H9 (cell line): ENCODE data around the gene CDC42EP4. TPM values are rescaled to one million over a fixed set of nuclear protein-coding genes. Genes with fewer than 3 reads are reported as not detected.

Source experiments
- DNase-seq: peaks from one replicate; pipeline ENCODE4 v3.0.0-alpha.2; 2017
- H2AFZ ChIP-seq: one replicate; pipeline ENCODE4 v1.6.1; 2013; ENCODE audit warnings: mild to moderate bottlenecking, low read length, control low read depth, moderate library complexity
- H2AK5ac ChIP-seq: 2 replicates; pipeline ENCODE4 v1.6.1; 2013; ENCODE audit warnings: low read length, control low read depth, mixed read lengths; ENCODE audit not compliant: insufficient read length
- H2BK120ac ChIP-seq: one replicate; pipeline ENCODE4 v1.6.1; 2013; ENCODE audit warnings: low read depth, mild to moderate bottlenecking, low read length, control low read depth, inconsistent platforms; ENCODE audit not compliant: poor library complexity, severe bottlenecking
- H2BK12ac ChIP-seq: 2 replicates; pipeline ENCODE4 v1.6.1; 2013; ENCODE audit warnings: low read length, control low read depth, mixed read lengths, low read depth; ENCODE audit not compliant: insufficient read length
- H2BK15ac ChIP-seq: 2 replicates; pipeline ENCODE4 v1.6.1; 2013; ENCODE audit warnings: low read depth, low read length, control low read depth
- H2BK20ac ChIP-seq: one replicate; pipeline ENCODE4 v1.6.1; 2013; ENCODE audit warnings: low read depth, mild to moderate bottlenecking, low read length, control low read depth, inconsistent platforms; ENCODE audit not compliant: poor library complexity, severe bottlenecking
- H2BK5ac ChIP-seq: 2 replicates; pipeline ENCODE4 v1.6.1; 2013; ENCODE audit warnings: low read length, control low read depth, mixed read lengths; ENCODE audit not compliant: insufficient read length
- H3K14ac ChIP-seq: 2 replicates; pipeline ENCODE4 v1.6.1; 2013; ENCODE audit warnings: low read length, control low read depth; ENCODE audit not compliant: insufficient read depth
- H3K18ac ChIP-seq: 2 replicates; pipeline ENCODE4 v1.6.1; 2013; ENCODE audit warnings: low read depth, mild to moderate bottlenecking, mixed read lengths, low read length, control low read depth; ENCODE audit not compliant: insufficient read length
- H3K23ac ChIP-seq: 2 replicates; pipeline ENCODE4 v1.6.1; 2013; ENCODE audit warnings: low read length, control low read depth, mixed read lengths, low read depth; ENCODE audit not compliant: insufficient read length
- H3K23me2 ChIP-seq: 2 replicates; pipeline ENCODE4 v1.6.1; 2013; ENCODE audit warnings: low read depth, mild to moderate bottlenecking, mixed read lengths, low read length, control low read depth; ENCODE audit not compliant: insufficient read length, poor library complexity, severe bottlenecking
- H3K27ac ChIP-seq: 2 replicates; pipeline ENCODE4 v1.5.1; 2013; ENCODE audit warnings: low read length, control low read depth, mixed read lengths, low read depth; ENCODE audit not compliant: insufficient read length
- H3K27me3 ChIP-seq: 2 replicates; pipeline ENCODE4 v1.6.1; 2013; ENCODE audit warnings: low read length, control low read depth, inconsistent platforms; ENCODE audit not compliant: insufficient read depth
- H3K4ac ChIP-seq: 2 replicates; pipeline ENCODE4 v1.6.1; 2013; ENCODE audit warnings: low read depth, mild to moderate bottlenecking, control low read depth, inconsistent platforms, low read length, moderate library complexity
- H3K4me1 ChIP-seq: 2 replicates; pipeline ENCODE4 v1.6.1; 2013; ENCODE audit warnings: low read length, control low read depth, inconsistent platforms; ENCODE audit not compliant: insufficient read depth
- H3K4me2 ChIP-seq: 2 replicates; pipeline ENCODE4 v1.6.1; 2013; ENCODE audit warnings: low read length, control low read depth, mixed read lengths; ENCODE audit not compliant: insufficient read length, insufficient read depth
- H3K56ac ChIP-seq: 2 replicates; pipeline ENCODE4 v1.6.1; 2013; ENCODE audit warnings: low read depth, mild to moderate bottlenecking, mixed read lengths, low read length, control low read depth; ENCODE audit not compliant: insufficient read length
- H3K79me1 ChIP-seq: 2 replicates; pipeline ENCODE4 v1.6.1; 2013; ENCODE audit warnings: low read depth, mild to moderate bottlenecking, moderate library complexity, low read length, control low read depth, inconsistent platforms; ENCODE audit not compliant: insufficient read depth, poor library complexity, severe bottlenecking
- H3K79me2 ChIP-seq: 2 replicates; pipeline ENCODE4 v1.6.1; 2013; ENCODE audit warnings: low read length, control low read depth, inconsistent platforms; ENCODE audit not compliant: insufficient read depth
- H3K9ac ChIP-seq: 2 replicates; pipeline ENCODE4 v1.6.1; 2013; ENCODE audit warnings: low read length, control low read depth, mixed read lengths; ENCODE audit not compliant: insufficient read length; ENCODE audit errors: extremely low read depth
- H3K9me3 ChIP-seq: one replicate; pipeline ENCODE4 v1.6.1; 2013; ENCODE audit warnings: low read depth, low read length, inconsistent platforms; ENCODE audit not compliant: control insufficient read depth
- H3T11ph ChIP-seq: one replicate; pipeline ENCODE4 v1.6.1; 2013; ENCODE audit warnings: mild to moderate bottlenecking, low read length, control low read depth, inconsistent platforms
- H4K20me1 ChIP-seq: one replicate; pipeline ENCODE4 v1.6.1; 2013; ENCODE audit not compliant: control insufficient read depth, insufficient read length, insufficient read depth
- H4K5ac ChIP-seq: 2 replicates; pipeline ENCODE4 v1.6.1; 2013; ENCODE audit warnings: low read depth, mild to moderate bottlenecking, mixed read lengths, low read length, control low read depth; ENCODE audit not compliant: insufficient read length
- H4K8ac ChIP-seq: replicated peaks from 2 replicates; pipeline ENCODE4 v1.6.1; 2013; ENCODE audit warnings: low read length, control low read depth, mixed read lengths, low read depth; ENCODE audit not compliant: insufficient read length
- H4K91ac ChIP-seq: 2 replicates; pipeline ENCODE4 v1.6.1; 2013; ENCODE audit warnings: low read depth, mild to moderate bottlenecking, moderate library complexity, mixed read lengths, low read length, control low read depth; ENCODE audit not compliant: insufficient read length
- H3K27ac Mint-ChIP-seq, 3 experiments: 2 replicates in 2 of 3; 3 replicates in 1 of 3; pipeline ENCODE4 v1.8.0; 2020 to 2021; ENCODE audit warnings: mixed read lengths in 3 of 3, mild to moderate bottlenecking in 1 of 3, moderate library complexity in 1 of 3
- H3K27me3 Mint-ChIP-seq: 2 replicates; pipeline ENCODE4 v1.8.0; 2021; ENCODE audit warnings: low read depth, mild to moderate bottlenecking, moderate library complexity, mixed read lengths
- H3K36me3 Mint-ChIP-seq, 3 experiments: 2 replicates in 2 of 3; 3 replicates in 1 of 3; pipeline ENCODE4 v1.8.0; 2020 to 2021; ENCODE audit warnings: low read depth in 3 of 3, mixed read lengths in 3 of 3; ENCODE audit not compliant: insufficient read depth in 1 of 3
- H3K4me1 Mint-ChIP-seq, 2 experiments: 2 replicates each; pipeline ENCODE4 v1.8.0; 2020; ENCODE audit warnings: mixed read lengths in 2 of 2
- H3K4me3 Mint-ChIP-seq, 2 experiments: 2 replicates in 1 of 2; 3 replicates in 1 of 2; pipeline ENCODE4 v1.8.0; 2020 to 2021; ENCODE audit warnings: mild to moderate bottlenecking in 2 of 2, mixed read lengths in 2 of 2, moderate library complexity in 1 of 2
- H3K9me3 Mint-ChIP-seq, 2 experiments: 2 replicates in 1 of 2; 3 replicates in 1 of 2; pipeline ENCODE4 v1.8.0; 2020; ENCODE audit warnings: mild to moderate bottlenecking in 2 of 2, mixed read lengths in 2 of 2, moderate library complexity in 1 of 2
- WGBS: extraction: QIAGEN DNeasy Blood & Tissue Kit; methylation state at CpG from one replicate; pipeline ENCODE4 v1.1.7; 2013; ENCODE audit warnings: missing lambda C conversion rate, low lambda C conversion rate, mixed read lengths; ENCODE audit not compliant: insufficient read length; ENCODE audit errors: extremely low coverage; 5-methylcytosine and 5-hydroxymethylcytosine counted together
- total RNA-seq: library from RNA; stranded (reverse); gene quantifications from 2 replicates; pipeline ENCODE4 v1.2.1, GENCODE V29; 2021
- TF ChIP-seq, protein P1 (sequence below): fragments of 200-600 bp; sonication (generic); conservative IDR thresholded peaks from 3 replicates; pipeline ENCODE4 v1.8.0; 2021; ENCODE audit warnings: antibody characterized with exemption, mild to moderate bottlenecking

Gene CDC42EP4
- total RNA-seq, 1 experiment from 2014 or later = 27.1 TPM

DNA sequence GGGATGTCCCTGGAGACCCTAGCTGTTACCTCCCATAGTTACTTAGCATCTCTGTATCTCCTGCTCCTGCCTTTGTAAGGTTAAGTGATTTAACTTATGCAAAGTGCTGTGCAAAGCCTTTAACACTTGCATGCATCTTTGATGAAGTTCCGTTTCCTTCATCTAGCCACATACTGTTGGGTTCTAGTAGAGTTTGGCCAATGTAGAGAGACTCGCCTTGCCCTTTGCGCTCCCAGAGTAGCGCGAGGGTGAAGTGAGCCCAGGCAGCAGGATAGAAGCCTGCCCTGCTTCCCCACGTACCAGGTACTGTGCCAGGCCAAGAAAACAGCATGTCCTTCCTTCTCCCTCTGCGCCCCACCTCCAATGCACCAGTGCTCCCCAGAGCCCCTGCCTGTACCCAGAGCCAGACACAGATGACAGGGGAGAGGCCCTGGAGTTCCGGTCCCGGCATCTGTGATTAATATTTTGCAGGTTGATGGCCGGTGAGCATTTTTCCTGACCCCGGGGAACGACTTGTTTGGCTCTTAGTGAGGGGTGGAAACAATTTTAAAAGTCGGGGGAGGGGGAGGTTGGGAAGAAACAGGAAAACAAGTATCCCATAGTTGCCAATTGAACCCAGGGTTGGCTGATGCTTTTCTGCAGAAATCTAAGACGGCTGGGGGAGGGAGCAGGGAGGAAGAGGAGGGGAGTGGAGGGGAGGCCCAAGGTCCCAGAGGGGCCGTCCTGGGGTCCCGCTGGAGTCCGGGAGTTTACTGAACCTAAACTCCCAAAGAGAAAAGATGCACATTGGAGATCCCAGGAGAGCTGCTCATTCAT, 13.1 kb upstream of the CDC42EP4 start:
- H3K23me2 ChIP-seq = no peaks in the 10 kb centered on the region
- no peak overlapping the region for H4K8ac ChIP-seq
- peak overlapping the region in 2 of 3 experiments; percentile 68 to 74; a peak in 3 of 7 replicates for H3K27ac Mint-ChIP-seq
- H4K91ac ChIP-seq = no peak overlapping the region
- no peak for DNase-seq
- H3K27ac ChIP-seq = no peak overlapping the region
- no peak overlapping the region for H3K4me2 ChIP-seq
- H2AK5ac ChIP-seq = no peak overlapping the region
- H3K4ac ChIP-seq = no peak overlapping the region
- peaks cover 6% of the 10 kb centered on the region for H3K27me3 Mint-ChIP-seq
- no peak overlapping the region for H3K56ac ChIP-seq
- no peak overlapping the region for H2BK12ac ChIP-seq
- H3K79me2 ChIP-seq = no peaks in the 10 kb centered on the region
- no peaks in the 10 kb centered on the region for H3K27me3 ChIP-seq
- H3K4me1 ChIP-seq = peaks cover 8% of the 10 kb centered on the region; the same call in 1 of the 2 replicates
- no peak overlapping the region for H2BK20ac ChIP-seq
- H2BK120ac ChIP-seq = no peak overlapping the region
- H3K9me3 Mint-ChIP-seq = no peaks in the 10 kb centered on the region
- H3K79me1 ChIP-seq = no peaks in the 10 kb centered on the region
- no peak overlapping the region for H3T11ph ChIP-seq
- H3K4me3 Mint-ChIP-seq = 0 out of 5 replicates have a peak overlapping the region, but pooled peaks have one; percentile 3 to 4
- no peaks in the 10 kb centered on the region for H4K20me1 ChIP-seq
- H2BK15ac ChIP-seq = no peak overlapping the region
- TF ChIP-seq, protein P1, sequence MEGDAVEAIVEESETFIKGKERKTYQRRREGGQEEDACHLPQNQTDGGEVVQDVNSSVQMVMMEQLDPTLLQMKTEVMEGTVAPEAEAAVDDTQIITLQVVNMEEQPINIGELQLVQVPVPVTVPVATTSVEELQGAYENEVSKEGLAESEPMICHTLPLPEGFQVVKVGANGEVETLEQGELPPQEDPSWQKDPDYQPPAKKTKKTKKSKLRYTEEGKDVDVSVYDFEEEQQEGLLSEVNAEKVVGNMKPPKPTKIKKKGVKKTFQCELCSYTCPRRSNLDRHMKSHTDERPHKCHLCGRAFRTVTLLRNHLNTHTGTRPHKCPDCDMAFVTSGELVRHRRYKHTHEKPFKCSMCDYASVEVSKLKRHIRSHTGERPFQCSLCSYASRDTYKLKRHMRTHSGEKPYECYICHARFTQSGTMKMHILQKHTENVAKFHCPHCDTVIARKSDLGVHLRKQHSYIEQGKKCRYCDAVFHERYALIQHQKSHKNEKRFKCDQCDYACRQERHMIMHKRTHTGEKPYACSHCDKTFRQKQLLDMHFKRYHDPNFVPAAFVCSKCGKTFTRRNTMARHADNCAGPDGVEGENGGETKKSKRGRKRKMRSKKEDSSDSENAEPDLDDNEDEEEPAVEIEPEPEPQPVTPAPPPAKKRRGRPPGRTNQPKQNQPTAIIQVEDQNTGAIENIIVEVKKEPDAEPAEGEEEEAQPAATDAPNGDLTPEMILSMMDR = no peak
- no peak overlapping the region for H4K5ac ChIP-seq
- no peak overlapping the region for H2AFZ ChIP-seq
- no peak overlapping the region for H3K9ac ChIP-seq
- peaks cover 26 to 29% of the 10 kb centered on the region in 2 experiments for H3K4me1 Mint-ChIP-seq
- no peak overlapping the region for H3K23ac ChIP-seq
- no peak overlapping the region for H3K18ac ChIP-seq
- no CpG with 5 or more reads among the region's 17 CpGs for WGBS
- peak overlapping the region; percentile 61; the same call in 1 of the 2 replicates for H3K14ac ChIP-seq
- no peaks in the 10 kb centered on the region for H3K36me3 Mint-ChIP-seq
- no peaks in the 10 kb centered on the region for H3K9me3 ChIP-seq
- H2BK5ac ChIP-seq = no peak overlapping the region
